Neural progenitor cell (in vitro differentiated cells): Measurements from ENCODE around the gene MOGAT3. TPM values are rescaled to one million over a fixed set of nuclear protein-coding genes. Genes with fewer than 3 reads are reported as not detected.

Experiments used
- DNase-seq: peaks from one replicate; pipeline ENCODE4 v3.0.0-alpha.2; 2016; ENCODE audit warnings: low spot score
- H2AFZ ChIP-seq: fragments of 200-600 bp; sonication (generic); replicated peaks from 2 replicates; pipeline ENCODE4 v1.6.1; 2016; ENCODE audit warnings: antibody characterized with exemption
- H3F3A ChIP-seq: fragments of 200-600 bp; sonication (generic); 2 replicates; pipeline ENCODE4 v1.6.1; 2016; ENCODE audit warnings: antibody characterized with exemption, low read depth
- H3K27ac ChIP-seq: fragments of 200-600 bp; sonication (generic); 2 replicates; pipeline ENCODE4 v1.5.1; 2016; ENCODE audit warnings: mild to moderate bottlenecking
- H3K27me3 ChIP-seq: fragments of 200-600 bp; sonication (generic); 2 replicates; pipeline ENCODE4 v1.6.1; 2016; ENCODE audit warnings: mild to moderate bottlenecking, moderate library complexity
- H3K36me3 ChIP-seq: fragments of 200-600 bp; sonication (generic); 2 replicates; pipeline ENCODE4 v1.5.1; 2016
- H3K4me1 ChIP-seq: fragments of 200-600 bp; sonication (generic); 2 replicates; pipeline ENCODE4 v1.6.1; 2016; ENCODE audit warnings: mixed run types
- H3K4me2 ChIP-seq: fragments of 200-600 bp; sonication (generic); 2 replicates; pipeline ENCODE4 v1.6.1; 2016
- H3K4me3 ChIP-seq: fragments of 200-600 bp; sonication (generic); 2 replicates; pipeline ENCODE4 v1.5.1; 2016
- H3K79me2 ChIP-seq: fragments of 200-600 bp; sonication (generic); 2 replicates; pipeline ENCODE4 v1.6.1; 2016; ENCODE audit warnings: low read depth
- H3K9ac ChIP-seq: fragments of 200-600 bp; sonication (generic); 2 replicates; pipeline ENCODE4 v1.6.1; 2016
- H3K9me3 ChIP-seq: fragments of 200-600 bp; sonication (generic); 2 replicates; pipeline ENCODE4 v1.5.1; 2016; ENCODE audit warnings: low read depth
- H4K20me1 ChIP-seq: fragments of 200-600 bp; sonication (generic); 2 replicates; pipeline ENCODE4 v1.6.1; 2016; ENCODE audit warnings: low read depth
- H3K27ac Mint-ChIP-seq: 3 replicates; pipeline ENCODE4 v1.8.0; 2021; ENCODE audit warnings: mixed read lengths
- H3K27me3 Mint-ChIP-seq: 2 replicates; pipeline ENCODE4 v1.8.0; 2022; ENCODE audit warnings: low read depth, mild to moderate bottlenecking, inconsistent platforms, moderate library complexity, mixed read lengths; ENCODE audit not compliant: insufficient read depth
- H3K36me3 Mint-ChIP-seq: 3 replicates; pipeline ENCODE4 v1.8.0; 2021; ENCODE audit warnings: mixed read lengths
- H3K4me1 Mint-ChIP-seq: 3 replicates; pipeline ENCODE4 v1.8.0; 2021; ENCODE audit warnings: mixed read lengths
- H3K4me3 Mint-ChIP-seq: 3 replicates; pipeline ENCODE4 v1.8.0; 2021; ENCODE audit warnings: mild to moderate bottlenecking, moderate library complexity, mixed read lengths
- H3K9me3 Mint-ChIP-seq: 3 replicates; pipeline ENCODE4 v1.8.0; 2020; ENCODE audit warnings: mixed read lengths
- EZH2 ChIP-seq: fragments of 200-600 bp; sonication (generic); IDR thresholded peaks from 2 replicates; pipeline ENCODE4 v1.6.1; 2017; ENCODE audit warnings: antibody characterized with exemption, mild to moderate bottlenecking, moderate library complexity
- EZH2phosphoT487 ChIP-seq: fragments of 200-600 bp; sonication (generic); IDR thresholded peaks from 2 replicates; pipeline ENCODE4 v1.6.1; 2017; ENCODE audit warnings: antibody characterized with exemption
- total RNA-seq: library from RNA; depleted of rRNA; stranded (reverse); fragments of >200 nt; gene quantifications from 2 replicates; pipeline ENCODE4 v1.2.3, GENCODE V29; 2015; ENCODE audit warnings: low replicate concordance
- TF ChIP-seq, protein P1 (sequence below): fragments of 200-600 bp; sonication (generic); IDR thresholded peaks from 2 replicates; pipeline ENCODE4 v1.5.1; 2017; ENCODE audit warnings: antibody characterized with exemption, mild to moderate bottlenecking

The MOGAT3 gene
- total RNA-seq, 1 donor from 2014 or later = not detected

- Mint-ChIP-seq H3K36me3 (peaks cover 1% of the 10 kb centered on the region), H3K9me3 (no peaks in the 10 kb centered on the region), H3K27me3 (peaks cover 6% of the 10 kb centered on the region), H3K27ac (no peak overlapping the region), H3K4me3 (no peak overlapping the region), H3K4me1 (peaks cover 5% of the 10 kb centered on the region)
- Histone ChIP-seq H3K27me3 (no peaks in the 10 kb centered on the region), H3K79me2 (no peaks in the 10 kb centered on the region), H3F3A (peaks cover 11% of the 10 kb centered on the region), H3K4me2 (no peak overlapping the region), H4K20me1 (peaks cover 6% of the 10 kb centered on the region), H3K36me3 (no peaks in the 10 kb centered on the region), H3K4me1 (no peaks in the 10 kb centered on the region), H3K4me3 (no peak overlapping the region), H2AFZ (no peak overlapping the region), H3K9me3 (no peaks in the 10 kb centered on the region), H3K9ac (no peak overlapping the region), H3K27ac (no peak overlapping the region)
- TF ChIP-seq EZH2phosphoT487 = no peak
- TF ChIP-seq, protein P1, sequence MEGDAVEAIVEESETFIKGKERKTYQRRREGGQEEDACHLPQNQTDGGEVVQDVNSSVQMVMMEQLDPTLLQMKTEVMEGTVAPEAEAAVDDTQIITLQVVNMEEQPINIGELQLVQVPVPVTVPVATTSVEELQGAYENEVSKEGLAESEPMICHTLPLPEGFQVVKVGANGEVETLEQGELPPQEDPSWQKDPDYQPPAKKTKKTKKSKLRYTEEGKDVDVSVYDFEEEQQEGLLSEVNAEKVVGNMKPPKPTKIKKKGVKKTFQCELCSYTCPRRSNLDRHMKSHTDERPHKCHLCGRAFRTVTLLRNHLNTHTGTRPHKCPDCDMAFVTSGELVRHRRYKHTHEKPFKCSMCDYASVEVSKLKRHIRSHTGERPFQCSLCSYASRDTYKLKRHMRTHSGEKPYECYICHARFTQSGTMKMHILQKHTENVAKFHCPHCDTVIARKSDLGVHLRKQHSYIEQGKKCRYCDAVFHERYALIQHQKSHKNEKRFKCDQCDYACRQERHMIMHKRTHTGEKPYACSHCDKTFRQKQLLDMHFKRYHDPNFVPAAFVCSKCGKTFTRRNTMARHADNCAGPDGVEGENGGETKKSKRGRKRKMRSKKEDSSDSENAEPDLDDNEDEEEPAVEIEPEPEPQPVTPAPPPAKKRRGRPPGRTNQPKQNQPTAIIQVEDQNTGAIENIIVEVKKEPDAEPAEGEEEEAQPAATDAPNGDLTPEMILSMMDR = peak; percentile 46
- peak; percentile 32 for DNase-seq
Observed at GRCh38 chr7:101235050-101235449, 34.2 kb upstream of the MOGAT3 start.

- no peak overlapping the region for H3K4me3 ChIP-seq
- H3K27ac Mint-ChIP-seq = no peak overlapping the region
- DNase-seq = no peak
- H3K27me3 ChIP-seq = no peaks in the 10 kb centered on the region
- H3K4me1 ChIP-seq = no peaks in the 10 kb centered on the region
- TF ChIP-seq EZH2phosphoT487 (no peak), EZH2 (no peak)
- TF ChIP-seq, protein P1 = no peak
- no peaks in the 10 kb centered on the region for H3K9me3 Mint-ChIP-seq
- no peak overlapping the region for H3K4me2 ChIP-seq
- H3K4me3 Mint-ChIP-seq = no peak overlapping the region
- peaks cover 11% of the 10 kb centered on the region for H3F3A ChIP-seq
- H3K36me3 Mint-ChIP-seq = peaks cover 1% of the 10 kb centered on the region
- H2AFZ ChIP-seq = no peak overlapping the region
- H3K79me2 ChIP-seq = no peaks in the 10 kb centered on the region
- H4K20me1 ChIP-seq = peaks cover 6% of the 10 kb centered on the region
- no peaks in the 10 kb centered on the region for H3K9me3 ChIP-seq
- no peak overlapping the region for H3K27ac ChIP-seq
- H3K9ac ChIP-seq = no peak overlapping the region
- H3K4me1 Mint-ChIP-seq = peaks cover 5% of the 10 kb centered on the region
- H3K36me3 ChIP-seq = no peaks in the 10 kb centered on the region
- H3K27me3 Mint-ChIP-seq = peaks cover 6% of the 10 kb centered on the region
Observed at GRCh38 chr7:101234636-101235035, 33.8 kb upstream of the MOGAT3 start.

DNA sequence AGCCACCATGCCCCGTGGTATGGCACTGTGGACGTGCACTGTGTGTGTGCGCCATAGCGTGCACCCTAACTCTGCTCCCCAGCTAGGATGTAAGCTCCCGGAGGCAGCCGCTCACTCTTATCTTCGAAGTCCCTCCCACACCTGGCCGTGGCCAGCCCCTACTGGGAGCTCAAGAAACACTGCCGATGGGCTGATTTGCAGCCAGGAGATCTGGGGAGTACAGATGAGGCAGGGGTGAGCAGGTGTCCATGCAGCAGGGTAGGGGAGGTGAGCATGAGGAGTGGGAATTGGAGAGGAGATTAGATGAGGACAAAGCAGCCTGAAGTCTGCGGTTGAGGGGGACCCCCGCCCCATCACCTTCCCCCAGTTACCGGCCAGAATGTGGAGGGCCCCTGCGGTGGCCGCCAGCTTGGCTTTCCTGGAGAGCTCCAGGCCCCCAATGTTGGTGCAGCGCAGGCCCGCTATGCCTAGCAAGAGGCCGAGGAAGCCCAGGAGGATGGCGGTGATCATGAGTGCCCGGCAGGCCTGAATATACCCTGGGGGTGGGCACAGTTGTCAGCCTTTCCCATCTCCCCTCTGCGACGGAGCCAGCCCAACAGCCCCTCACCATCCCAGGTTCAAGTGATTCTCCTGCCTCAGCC lies 33.2 kb upstream of the MOGAT3 start:
- Histone ChIP-seq H3K4me1 (no peaks in the 10 kb centered on the region), H3K4me3 (no peak overlapping the region), H3F3A (peaks cover 11% of the 10 kb centered on the region), H3K27me3 (no peaks in the 10 kb centered on the region), H3K4me2 (no peak overlapping the region), H3K9ac (no peak overlapping the region), H2AFZ (no peak overlapping the region), H3K36me3 (no peaks in the 10 kb centered on the region), H3K9me3 (no peaks in the 10 kb centered on the region), H3K27ac (no peak overlapping the region), H3K79me2 (no peaks in the 10 kb centered on the region), H4K20me1 (peaks cover 6% of the 10 kb centered on the region)
- peaks cover 9% of the 10 kb centered on the region for H3K27me3 Mint-ChIP-seq
- H3K4me1 Mint-ChIP-seq = peaks cover 5% of the 10 kb centered on the region
- no peaks in the 10 kb centered on the region for H3K9me3 Mint-ChIP-seq
- peaks cover 1% of the 10 kb centered on the region for H3K36me3 Mint-ChIP-seq
- TF ChIP-seq EZH2 = no peak
- TF ChIP-seq EZH2phosphoT487 = no peak
- TF ChIP-seq, protein P1 = no peak
- DNase-seq = no peak
- no peak overlapping the region for H3K4me3 Mint-ChIP-seq
- H3K27ac Mint-ChIP-seq = no peak overlapping the region
